Purkinje cell (primary cell): Measurements from ENCODE around the gene SMAD2. TPM values are rescaled to one million over a fixed set of nuclear protein-coding genes. Genes with fewer than 3 reads are reported as not detected.

Source experiments
- polyA plus RNA-seq: library from polyadenylated mRNA; unstranded; fragments of >200 nt; fragmentation: Nextera tagmentation; gene quantifications from 2 replicates; pipeline ENCODE4 v1.2.1, GENCODE V29; 2014

SMAD2 gene
- 32.9 and 33.6 TPM in 2 replicates for polyA plus RNA-seq

GRCh38 chr18:47930199-47930930 lies at the start of gene SMAD2:
Gene SMAD2 (minus strand): TSS chr18:47930659. CDS start chr18:47896756, 33,903 bp downstream.

